Uterine smooth muscle cell (primary cell): Measurements from ENCODE around the gene NDUFA12. TPM values are rescaled to one million over a fixed set of nuclear protein-coding genes. Genes with fewer than 3 reads are reported as not detected.

Experiments used
- total RNA-seq: library from RNA; depleted of rRNA; stranded (reverse); fragments of >200 nt; gene quantifications from 2 replicates; pipeline ENCODE4 v1.2.3, GENCODE V29; 2014

The NDUFA12 gene
- total RNA-seq = 96.0 and 120 TPM in 2 replicates

DNA sequence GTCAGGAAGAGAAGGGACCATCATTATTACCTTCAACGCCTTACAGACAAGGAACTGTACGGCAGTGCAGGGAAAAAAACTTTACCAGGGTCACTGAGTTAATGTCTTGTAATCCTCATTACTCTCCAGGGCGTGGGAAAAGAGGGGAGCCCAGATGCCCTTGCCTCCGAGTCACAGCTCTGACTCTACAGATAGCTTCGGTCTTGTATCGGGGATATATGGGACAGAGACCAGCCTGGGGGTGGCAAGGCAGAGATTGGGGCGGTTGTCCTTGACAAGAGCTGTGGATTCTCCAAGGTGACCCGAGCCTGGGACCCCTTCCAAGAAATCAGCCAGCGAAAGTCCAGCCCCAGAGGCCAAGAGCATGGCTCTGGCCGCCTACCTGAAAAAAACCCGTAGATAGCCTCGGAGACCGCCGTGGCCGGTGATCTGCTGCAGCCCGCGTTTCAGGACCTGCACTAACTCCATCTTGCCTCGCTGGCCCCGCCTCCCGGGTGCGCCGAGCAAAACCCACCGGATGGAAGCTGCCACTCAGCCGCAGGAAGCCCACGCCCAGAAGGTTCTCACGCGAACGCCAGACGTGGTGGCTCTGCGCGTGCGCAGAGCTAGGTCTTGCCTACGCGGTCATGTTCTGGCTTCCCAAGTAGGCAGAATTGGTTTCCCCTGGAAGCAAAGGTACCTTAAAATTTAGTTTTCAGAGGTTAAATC lies at the start of gene NDUFA12:
Gene NDUFA12, minus strand, starts transcription at position 485 of the 708 bp plus-strand sequence. Its CDS starts 17 bp downstream, at position 468.

Other genes starting within 250 kb of the NDUFA12 start
- 13.5 and 19.2 TPM in 2 replicates for gene NR2C1, start 69.9 kb upstream of the NDUFA12 start, total RNA-seq
- gene FGD6, start 213.8 kb upstream of the NDUFA12 start, total RNA-seq = 3.4 and 7.1 TPM in 2 replicates
- 67.7 and 74.6 TPM in 2 replicates for gene VEZT, start 214.1 kb upstream of the NDUFA12 start, total RNA-seq